Pancreas (tissue), 10 donors: Measurements from ENCODE around the gene CD53. TPM values are rescaled to one million over a fixed set of nuclear protein-coding genes. Genes with fewer than 3 reads are reported as not detected.

ENCODE experiments used
- ATAC-seq, 4 donors: fragments of 200-7000 bp; cut with Tn5 transposase; one replicate each; pipeline versions ENCODE4 v1.8.0 to v1.9.1; 2020; ENCODE audit warnings: mild to moderate bottlenecking in 4 of 4, moderate library complexity in 4 of 4
- DNase-seq, 6 donors: peaks; one replicate each; pipeline ENCODE4 v3.0.0-alpha.2; 2020
- FAIRE-seq: peaks from 2 replicates; lab custom pipeline; 2012; peaks lifted over from hg19 to GRCh38; lab: Jason Lieb, UNC
- H3K27ac ChIP-seq, 4 donors: fragments of 200-600 bp; sonication (generic); 1 replicate in 3 of 4; 2 replicates in 1 of 4; pipeline versions ENCODE4 v1.5.0 to v1.8.0; 2020
- H3K27me3 ChIP-seq, 4 donors: fragments of 200-600 bp; one replicate each; pipeline ENCODE4 v1.8.0; 2021
- H3K36me3 ChIP-seq, 3 donors: fragments of 200-600 bp; sonication (generic) in 1 of 3; one replicate each; pipeline versions ENCODE4 v1.5.0 to v1.8.0; 2020 to 2021
- H3K4me1 ChIP-seq, 3 donors: fragments of 200-600 bp; one replicate each; pipeline ENCODE4 v1.8.0; 2021
- H3K4me3 ChIP-seq, 4 donors: fragments of 200-600 bp; sonication (generic) in 2 of 4; one replicate each; pipeline versions ENCODE4 v1.5.0 to v1.8.0; 2020 to 2021
- H3K9me3 ChIP-seq, 4 donors: fragments of 200-600 bp; one replicate each; pipeline ENCODE4 v1.8.0; 2021
- WGBS, 2 donors: extraction: QIAGEN DNeasy Blood & Tissue Kit; methylation state at CpG; one replicate each; pipeline ENCODE4 v1.1.7; 2013; 5-methylcytosine and 5-hydroxymethylcytosine counted together
- intact Hi-C, 3 donors: fragments of 100-400 bp; cut with DNase I; formaldehyde crosslinking; loops; one replicate each; pipeline versions ENCODE4 v1.11.1 to v1.14.2; 2022
- polyA plus RNA-seq, 2 donors: library from polyadenylated mRNA; stranded (reverse); fragments of 200-250 nt; gene quantifications; one replicate each; pipeline ENCODE4 v1.2.3, GENCODE V29; 2013
- total RNA-seq, 6 donors: library from RNA; stranded (reverse); fragmentation: NEBNext Ultra II Directional in 4 of 6; extraction: Animal tissue kit (Norgen Biotek cat#: 25700) in 4 of 6; gene quantifications; one replicate each; pipeline versions ENCODE4 v1.2.1 to v1.2.4, GENCODE V29; 2021 to 2023
- TF ChIP-seq, protein P1 (sequence below), 4 donors: fragments of 200-600 bp; sonication (generic) in 3 of 4; IDR thresholded peaks; one replicate each; pipeline versions ENCODE4 v1.5.0 to v1.8.0; 2021; ENCODE audit warnings: antibody characterized with exemption in 4 of 4
- donor health status: healthy with polysubstance abuse.
- donor health status: DM: no; HTN: no; CAD: no; lungs with moderate emphysema.
- donor health status: DM: no; HTN: no; CAD: no.
- donor health status: control.
- donor health status: control.
- donor health status: Bipolar disorder and iron deficiency.
- donor health status: DM: yes; HTN: yes; CAD: no.
- donor health status: DM: no; HTN: no; CAD: no.
- donor health status: DM: no; HTN: no; CAD: no.
- donor health status: DM: yes; HTN: yes; CAD: no.

CD53 gene
- total and polyA plus RNA-seq, 8 donors, result 1.6 to 34.2 (median 3.7) TPM

DNA sequence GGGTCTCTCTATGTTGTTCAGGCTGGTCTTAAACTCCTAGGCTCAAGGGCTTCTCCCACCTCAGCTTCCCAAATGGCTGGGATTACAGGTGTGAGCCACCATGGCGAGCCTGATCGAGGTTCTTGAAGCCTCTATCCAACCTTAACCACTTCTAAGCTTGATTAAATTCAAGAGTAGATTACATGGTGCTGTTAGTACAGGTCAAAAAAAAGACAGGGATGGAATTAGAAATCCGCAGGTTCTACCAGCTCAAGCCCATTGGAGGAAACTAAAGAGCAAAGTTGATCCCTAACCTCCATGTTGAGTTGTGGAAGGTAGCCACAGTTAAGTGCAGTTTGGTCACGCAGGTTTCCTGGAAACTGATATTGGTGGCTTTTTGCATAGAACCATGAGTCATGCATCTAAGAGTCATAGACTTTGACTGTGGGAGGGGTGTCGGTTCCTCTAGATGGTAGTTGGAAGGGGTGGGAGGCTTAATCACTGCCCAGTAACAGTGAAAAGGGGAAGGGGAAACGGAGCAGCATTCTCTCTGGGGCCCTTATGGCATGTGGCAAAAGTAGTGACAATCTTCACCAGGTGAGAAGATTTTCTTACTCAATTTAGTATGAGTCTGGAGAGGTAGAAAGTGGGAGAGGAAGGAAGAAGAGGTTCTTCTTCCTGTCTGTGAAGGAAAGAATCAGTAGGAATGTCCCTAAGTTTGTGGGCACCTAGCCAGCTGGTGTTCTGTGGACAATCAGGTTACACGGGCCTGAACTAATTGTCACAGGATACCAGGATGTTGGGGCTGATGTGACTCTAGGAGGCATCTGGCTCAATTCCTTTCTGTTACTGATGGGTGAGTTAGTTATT is 7.0 kb downstream of the CD53 start:
- WGBS, 2 donors, result 48 to 49% methylated on average over 7 of the region's 7 CpGs
- DNase-seq (no peak), ATAC-seq (peak in 3 of 4 donors; percentile 22 to 67 (median 65)), FAIRE-seq (no peak)
- H3K9me3 ChIP-seq, result no peaks in the 10 kb centered on the region
- intact Hi-C loops, result no loop called here
- no peak overlapping the region for H3K4me3 ChIP-seq
- TF ChIP-seq, protein P1, sequence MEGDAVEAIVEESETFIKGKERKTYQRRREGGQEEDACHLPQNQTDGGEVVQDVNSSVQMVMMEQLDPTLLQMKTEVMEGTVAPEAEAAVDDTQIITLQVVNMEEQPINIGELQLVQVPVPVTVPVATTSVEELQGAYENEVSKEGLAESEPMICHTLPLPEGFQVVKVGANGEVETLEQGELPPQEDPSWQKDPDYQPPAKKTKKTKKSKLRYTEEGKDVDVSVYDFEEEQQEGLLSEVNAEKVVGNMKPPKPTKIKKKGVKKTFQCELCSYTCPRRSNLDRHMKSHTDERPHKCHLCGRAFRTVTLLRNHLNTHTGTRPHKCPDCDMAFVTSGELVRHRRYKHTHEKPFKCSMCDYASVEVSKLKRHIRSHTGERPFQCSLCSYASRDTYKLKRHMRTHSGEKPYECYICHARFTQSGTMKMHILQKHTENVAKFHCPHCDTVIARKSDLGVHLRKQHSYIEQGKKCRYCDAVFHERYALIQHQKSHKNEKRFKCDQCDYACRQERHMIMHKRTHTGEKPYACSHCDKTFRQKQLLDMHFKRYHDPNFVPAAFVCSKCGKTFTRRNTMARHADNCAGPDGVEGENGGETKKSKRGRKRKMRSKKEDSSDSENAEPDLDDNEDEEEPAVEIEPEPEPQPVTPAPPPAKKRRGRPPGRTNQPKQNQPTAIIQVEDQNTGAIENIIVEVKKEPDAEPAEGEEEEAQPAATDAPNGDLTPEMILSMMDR (IDR thresholded peaks at IDR 0.05), result no peak
- no peaks in the 10 kb centered on the region for H3K4me1 ChIP-seq
- H3K36me3 ChIP-seq, result no peaks in the 10 kb centered on the region
- H3K27ac ChIP-seq, result no peak overlapping the region
- no peaks in the 10 kb centered on the region for H3K27me3 ChIP-seq

DNA sequence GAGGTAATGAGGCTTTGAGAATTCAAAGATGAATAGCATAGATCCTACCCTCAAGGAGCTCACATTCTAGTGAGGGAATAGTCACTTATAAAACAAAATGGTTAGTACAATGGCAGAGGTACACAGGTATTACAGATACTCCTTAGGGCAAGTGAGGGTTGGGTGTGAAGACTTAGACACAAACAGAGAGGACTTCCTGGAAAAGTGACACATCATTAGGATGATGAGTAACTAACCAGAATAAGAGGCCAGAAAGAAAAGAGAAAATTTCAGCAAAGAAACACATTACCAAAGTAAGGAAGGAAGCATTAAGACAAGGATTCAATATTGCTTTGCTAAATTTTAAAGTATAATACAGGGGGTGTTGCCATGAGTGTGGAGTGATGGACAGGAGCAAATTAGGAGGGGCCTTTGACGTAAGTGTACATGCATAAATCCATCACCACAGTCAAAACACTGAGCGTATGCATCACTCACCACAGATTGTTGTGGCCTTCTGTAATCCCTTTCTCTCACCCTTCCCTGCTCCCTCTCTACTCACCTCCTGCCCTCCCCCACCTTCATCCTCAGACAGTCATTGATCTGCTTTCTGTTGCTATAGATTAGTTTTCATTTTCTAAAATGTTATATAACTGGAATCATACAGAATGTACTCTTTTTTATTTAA is 7.9 kb downstream of the CD53 start:
- Histone ChIP-seq H3K4me1 (no peaks in the 10 kb centered on the region), H3K4me3 (no peak overlapping the region), H3K36me3 (no peaks in the 10 kb centered on the region), H3K27me3 (no peaks in the 10 kb centered on the region), H3K9me3 (no peaks in the 10 kb centered on the region), H3K27ac (no peak overlapping the region)
- no peak for ATAC-seq
- intact Hi-C loops, result no loop called here
- DNase-seq, result no peak
- TF ChIP-seq, protein P1 (IDR thresholded peaks at IDR 0.05), result no peak
- WGBS, 2 donors, result 65 to 90% methylated on average over 2 of the region's 2 CpGs
- FAIRE-seq, result no peak

DNA sequence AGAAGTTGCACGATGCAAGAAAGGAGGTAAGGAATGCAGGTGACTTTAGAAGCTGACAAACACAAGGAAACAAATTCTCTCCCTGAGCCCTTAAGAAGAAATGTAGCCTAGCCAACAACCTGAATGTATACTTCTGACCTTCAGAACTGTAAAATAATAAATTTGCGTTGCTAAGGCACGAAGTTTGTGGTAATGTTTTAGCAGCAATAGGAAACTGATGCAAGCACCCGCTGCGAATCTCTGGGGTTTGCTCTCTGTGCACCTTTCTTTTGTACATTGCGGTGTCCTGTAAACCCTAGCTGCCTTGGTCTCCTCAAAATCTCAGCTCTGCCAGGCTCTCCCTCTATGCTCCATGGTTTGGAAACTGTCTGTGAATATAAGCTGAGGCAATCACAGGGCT is 15.1 kb downstream of the CD53 start:
- WGBS, 2 donors, result 68 to 71% methylated on average over 6 of the region's 6 CpGs
- Histone ChIP-seq H3K27me3 (no peaks in the 10 kb centered on the region), H3K27ac (no peak overlapping the region), H3K36me3 (no peaks in the 10 kb centered on the region), H3K4me3 (no peak overlapping the region), H3K9me3 (no peaks in the 10 kb centered on the region), H3K4me1 (no peaks in the 10 kb centered on the region)
- intact Hi-C loops, result no loop called here
- DNase-seq (no peak), FAIRE-seq (no peak), ATAC-seq (no peak)
- TF ChIP-seq, protein P1 (IDR thresholded peaks at IDR 0.05), result no peak

DNA sequence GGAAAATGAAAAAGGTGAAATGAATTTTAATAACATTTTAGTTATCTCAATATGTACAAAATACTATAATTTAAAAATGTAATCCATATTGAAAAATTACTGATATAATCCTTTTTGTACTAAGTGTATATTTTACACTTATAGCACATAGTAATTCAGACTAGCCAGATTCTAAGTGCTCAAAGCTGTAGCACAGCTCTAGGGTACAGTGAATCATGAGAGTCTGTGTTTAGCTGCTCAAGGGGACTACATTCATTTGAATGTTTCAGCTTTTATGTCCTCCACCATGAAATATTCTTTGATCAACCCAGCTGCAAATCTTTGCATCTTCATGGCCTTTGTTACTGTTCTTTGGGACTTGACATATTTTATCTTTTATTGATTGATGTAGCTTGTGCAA is 15.7 kb downstream of the CD53 start:
- TF ChIP-seq, protein P1 (IDR thresholded peaks at IDR 0.05), result no peak
- H3K27me3 ChIP-seq, result no peaks in the 10 kb centered on the region
- FAIRE-seq, result no peak

More for the DNA sequence above, 15.7 kb downstream of the CD53 start:
- no peak for ATAC-seq
- Histone ChIP-seq H3K36me3 (no peaks in the 10 kb centered on the region), H3K27ac (no peak overlapping the region), H3K4me1 (no peaks in the 10 kb centered on the region), H3K9me3 (no peaks in the 10 kb centered on the region), H3K4me3 (no peak overlapping the region)
- intact Hi-C loops, result no loop called here
- DNase-seq, result no peak
